NT2/D1 (cell line): ENCODE results near the gene PBX1.

Experiments used
- SUZ12 ChIP-seq: IDR thresholded peaks from 2 replicates; pipeline ENCODE4 v1.6.1; 2011; ENCODE audit not compliant: insufficient read length, insufficient read depth; ENCODE audit errors: extremely low read depth
- YY1 ChIP-seq: IDR thresholded peaks from 2 replicates; pipeline ENCODE4 v1.6.1; 2011; ENCODE audit not compliant: insufficient read length, insufficient read depth
- ZNF274 ChIP-seq: IDR thresholded peaks from 2 replicates; pipeline ENCODE4 v1.6.1; 2011; ENCODE audit warnings: mild to moderate bottlenecking, low read depth, low read length

- TF ChIP-seq ZNF274 (no peak), SUZ12 (no peak), YY1 (no peak)
These were observed 177.2 kb downstream of the PBX1 start for GRCh38 chr1:164736137-164736536.
